Amygdala (tissue), 56 donors: Measurements from ENCODE around the gene DHDDS.
A peak's percentile ranks its signal among the peaks of the same experiment; 100 is the strongest.

ENCODE experiments used
- DNase-seq, 56 donors: peaks; one replicate each; lab custom pipeline; 2025; lab: John Stamatoyannopoulos, UW

Gene DHDDS

DNA sequence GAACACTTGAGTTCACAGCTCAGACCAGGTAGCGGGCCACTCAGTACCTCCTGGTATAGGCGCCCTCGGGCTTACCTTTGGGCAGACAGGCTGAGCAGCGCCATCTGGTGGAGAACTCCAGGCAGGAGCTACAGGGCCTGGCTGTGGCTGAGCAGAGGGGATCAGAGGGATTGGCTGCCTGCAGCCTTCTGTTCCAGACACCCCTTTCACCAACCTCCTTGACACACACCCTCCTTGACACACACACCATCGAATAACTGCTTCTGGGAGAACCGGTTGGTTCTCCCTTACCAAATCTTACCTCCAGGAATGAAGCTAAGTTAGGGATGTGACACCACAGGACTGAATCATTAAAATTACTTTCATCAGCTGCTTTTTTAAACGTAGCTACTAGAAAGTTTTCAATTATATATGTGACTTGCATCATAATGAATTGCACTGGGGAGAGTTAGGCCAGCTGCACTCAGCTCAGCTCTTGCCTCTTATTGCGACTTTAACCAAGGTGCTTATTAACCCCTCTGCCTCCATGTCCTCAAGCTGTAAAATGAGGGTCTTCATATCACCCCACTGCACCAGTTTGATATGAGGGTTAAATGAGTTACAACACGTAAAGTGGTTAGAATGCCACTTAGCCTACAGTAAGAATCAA, 14.9 kb upstream of the DHDDS start:
- peak in 45 of 56 donors; percentile 2 to 76 (median 28) for DNase-seq

DNA sequence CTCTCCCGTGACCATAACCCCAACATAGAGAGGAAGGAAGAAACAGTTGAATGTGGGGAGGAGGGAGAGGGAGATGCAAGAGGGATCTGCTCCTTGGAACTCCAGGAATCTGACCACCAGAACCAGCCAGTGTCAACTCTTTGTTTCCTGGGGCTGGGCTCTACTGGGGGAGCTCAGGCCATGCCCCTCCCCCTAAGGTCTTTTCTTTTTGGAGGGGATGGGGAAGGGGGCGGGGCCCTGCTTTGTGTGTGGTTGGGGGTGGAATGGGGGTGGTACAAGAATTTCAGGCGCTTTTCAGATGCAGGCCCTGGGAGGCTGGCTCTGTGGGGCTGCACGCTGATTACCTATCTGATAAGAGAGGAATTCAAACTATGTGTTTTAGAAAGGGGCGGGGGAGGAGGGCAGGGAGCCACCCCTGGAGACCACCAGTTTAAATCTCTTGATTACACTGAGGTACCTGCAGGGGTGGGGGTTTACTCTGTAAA, 13.2 kb upstream of the DHDDS start:
- DNase-seq, result no peak

DNA sequence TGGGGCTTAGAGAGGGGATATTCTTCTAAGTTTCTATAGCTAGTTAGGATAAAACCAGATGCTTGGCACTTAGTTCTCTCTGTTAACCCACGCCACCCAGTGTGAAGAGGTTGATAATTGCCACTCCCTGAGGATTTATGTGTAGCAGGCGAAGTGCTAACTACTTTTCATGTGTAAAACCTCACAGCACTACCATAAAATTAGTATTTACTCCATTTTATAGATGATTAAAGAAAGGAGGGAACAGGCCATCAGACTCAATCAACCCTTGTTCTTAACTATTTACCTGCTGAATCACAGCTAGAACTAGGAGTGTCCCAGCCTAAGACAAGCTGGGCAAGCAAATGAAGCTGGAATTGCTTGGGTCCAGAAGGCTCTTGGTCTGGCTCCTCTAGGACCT, 12.6 kb upstream of the DHDDS start:
- DNase-seq, result no peak

DNA sequence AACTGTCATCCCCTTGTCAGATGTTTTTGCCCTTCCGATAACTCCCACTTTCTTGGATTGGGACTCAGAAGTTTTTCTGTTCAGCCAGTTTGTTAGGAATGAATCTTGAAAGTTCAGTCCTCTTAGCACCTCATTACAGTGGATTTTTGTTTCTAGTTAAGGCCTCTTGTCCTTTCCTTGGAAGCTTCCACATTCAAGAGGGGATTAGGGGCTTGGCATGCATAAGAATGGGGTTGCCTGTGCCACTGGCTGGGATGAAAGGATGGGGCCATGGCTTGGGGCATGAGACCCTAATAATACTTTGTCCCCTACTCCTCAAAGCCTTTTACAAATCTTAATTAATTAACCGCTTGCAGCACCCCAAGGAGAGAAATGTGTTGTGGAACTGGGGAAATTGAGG, 2.4 kb upstream of the DHDDS start:
- peak in 2 of 56 donors; percentile 1 for DNase-seq

DNA sequence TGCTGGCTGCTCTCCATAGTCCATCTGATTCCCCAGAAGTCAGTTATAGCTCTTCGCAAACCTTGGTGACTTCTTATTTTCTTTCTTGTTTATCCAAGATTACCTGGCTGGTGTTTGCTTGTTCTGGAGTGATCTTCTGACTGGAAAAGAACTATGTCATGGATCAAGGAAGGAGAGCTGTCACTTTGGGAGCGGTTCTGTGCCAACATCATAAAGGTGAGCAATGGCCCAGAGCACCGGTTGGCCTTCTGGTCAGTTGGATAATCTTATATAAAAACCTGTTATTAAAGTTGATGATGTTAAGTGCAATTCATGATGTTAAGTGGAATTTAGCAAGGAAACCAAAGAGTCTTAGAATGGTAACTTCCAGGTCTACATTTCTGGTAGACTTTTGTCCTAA, 672 bp downstream of the DHDDS start:
- DNase-seq, result no peak

DNA sequence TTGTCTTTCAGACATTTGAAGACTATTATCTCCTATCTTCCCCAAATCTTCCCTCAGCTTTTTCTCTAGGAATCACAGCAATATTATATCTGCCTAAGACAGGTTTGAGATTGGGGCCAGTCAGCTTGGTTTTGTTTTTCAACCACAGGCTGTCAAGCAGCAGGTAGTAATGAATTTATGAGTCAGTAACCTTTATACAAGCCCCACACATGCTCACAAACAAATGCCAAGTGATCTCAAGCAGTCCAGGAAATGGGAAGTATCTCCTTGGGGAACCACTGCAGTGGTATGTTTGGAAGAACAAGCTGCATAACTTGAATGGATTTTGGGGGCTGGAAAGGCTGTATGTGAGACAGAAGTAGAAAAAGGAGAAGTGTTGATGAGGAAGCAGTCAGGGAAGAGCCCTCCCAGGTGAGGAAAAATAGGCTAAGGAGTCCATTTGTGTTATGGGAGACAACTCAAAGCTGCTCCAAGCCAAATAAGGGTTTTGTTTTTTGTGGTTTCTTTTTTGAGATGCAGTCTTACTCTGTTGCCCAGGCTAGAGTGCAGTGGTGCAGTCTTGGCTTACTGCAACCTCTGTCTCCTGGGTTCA, 2.1 kb downstream of the DHDDS start:
- no peak for DNase-seq

DNA sequence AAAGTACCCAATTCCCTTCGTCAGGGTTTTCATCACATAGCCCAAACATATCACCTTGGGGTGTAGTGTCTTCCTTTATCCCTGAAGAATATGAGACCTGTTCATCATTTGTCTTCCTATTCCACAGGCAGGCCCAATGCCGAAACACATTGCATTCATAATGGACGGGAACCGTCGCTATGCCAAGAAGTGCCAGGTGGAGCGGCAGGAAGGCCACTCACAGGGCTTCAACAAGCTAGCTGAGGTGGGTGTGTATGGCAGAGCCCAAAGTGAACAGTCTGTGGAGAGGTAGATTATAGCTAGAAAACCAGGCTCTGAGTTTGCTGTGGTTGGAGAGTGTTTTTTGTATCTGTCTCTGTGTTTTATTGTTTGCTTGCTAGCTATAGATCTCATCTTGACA, 5.9 kb downstream of the DHDDS start:
- DNase-seq, result no peak

DNA sequence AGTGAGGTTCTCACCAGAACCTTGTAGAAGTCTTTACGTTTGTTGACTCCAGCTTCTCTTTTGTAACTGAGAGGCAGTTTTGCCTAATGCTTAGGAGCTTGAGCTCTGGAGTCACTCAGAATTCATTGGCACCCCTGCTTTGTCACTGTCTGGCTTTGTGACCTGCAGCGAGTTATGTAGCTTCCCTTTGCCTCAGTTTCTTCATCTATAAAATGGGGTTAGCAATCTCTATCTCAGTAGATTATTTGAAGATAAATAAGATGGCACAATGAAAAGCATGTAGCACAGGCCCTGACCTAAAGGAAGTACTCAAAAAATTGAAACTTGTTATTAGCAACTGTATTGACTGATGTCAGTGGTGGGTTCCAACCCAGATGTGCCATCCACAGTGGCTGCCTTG, 8.1 kb downstream of the DHDDS start:
- DNase-seq, result no peak

DNA sequence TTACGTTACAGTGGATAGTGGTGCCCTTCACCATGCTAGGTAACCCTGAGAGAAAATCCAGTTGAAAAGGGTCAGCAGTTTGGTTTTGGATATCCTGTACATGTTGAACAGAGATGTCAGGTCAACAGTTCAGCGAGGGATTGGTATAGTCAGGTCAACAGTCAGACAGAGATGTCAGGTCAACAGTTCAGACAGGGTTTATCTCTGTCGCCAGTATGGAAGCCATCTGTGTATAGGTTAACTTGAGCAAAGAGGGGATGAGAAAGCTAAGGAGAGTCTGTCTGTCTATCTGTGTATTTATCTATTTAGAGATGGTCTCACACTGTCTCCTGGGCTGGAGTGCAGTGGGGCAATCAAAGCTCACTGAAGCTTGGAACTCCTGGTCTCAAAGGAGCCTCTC, 17.7 kb downstream of the DHDDS start:
- DNase-seq, result no peak

DNA sequence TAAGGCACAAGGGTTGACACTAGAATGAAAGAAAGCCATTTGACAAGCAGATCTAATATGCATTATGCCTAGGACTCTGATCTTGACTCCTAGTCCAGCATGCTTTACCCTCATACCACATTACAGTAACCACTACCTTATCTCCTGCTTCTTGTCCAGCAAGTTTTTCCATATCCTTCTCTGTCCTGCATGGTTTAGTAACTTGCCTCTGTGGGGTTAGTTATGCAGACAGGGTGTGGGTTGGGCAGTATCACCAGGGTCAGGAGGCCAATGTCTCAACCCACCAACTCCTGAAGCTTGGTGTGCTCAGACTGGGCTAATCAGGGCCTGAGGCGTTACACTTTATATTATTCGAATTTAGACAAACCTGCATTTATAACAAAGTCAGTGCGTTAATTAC, 18.8 kb downstream of the DHDDS start:
- DNase-seq, result no peak

DNA sequence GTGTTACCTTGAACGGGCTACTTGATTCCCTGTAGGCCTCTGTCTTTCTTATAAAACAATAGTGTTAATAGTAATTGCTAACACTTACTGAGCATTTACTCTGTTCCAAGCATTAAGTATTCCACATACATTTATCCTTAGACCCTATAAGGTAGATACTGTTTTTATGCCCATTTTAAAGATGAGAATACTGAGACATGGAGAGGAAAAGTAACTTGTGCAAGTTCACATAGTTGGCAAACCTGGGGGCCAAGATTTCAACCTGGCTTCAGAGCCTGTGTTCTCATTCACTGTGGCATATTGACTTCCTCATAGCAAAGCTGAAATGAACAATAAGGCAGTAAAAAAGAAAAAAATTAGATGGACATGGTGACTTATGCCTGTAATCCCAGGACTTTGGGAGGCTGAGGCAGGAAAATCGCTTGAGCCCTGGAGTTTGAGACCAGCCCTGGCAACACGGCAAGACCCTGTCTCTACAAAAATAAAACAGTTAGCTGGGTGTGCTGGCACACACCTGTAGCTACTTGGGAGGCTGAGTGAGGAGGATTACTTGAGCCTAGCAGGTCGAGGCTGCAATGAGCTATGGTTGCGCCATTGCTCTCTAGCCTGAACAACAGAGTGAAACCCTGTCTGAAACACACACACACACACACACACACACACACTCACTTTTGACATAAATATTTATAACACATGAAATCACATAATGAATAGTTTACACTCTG, 20.5 kb downstream of the DHDDS start:
- DNase-seq, result no peak

DNA sequence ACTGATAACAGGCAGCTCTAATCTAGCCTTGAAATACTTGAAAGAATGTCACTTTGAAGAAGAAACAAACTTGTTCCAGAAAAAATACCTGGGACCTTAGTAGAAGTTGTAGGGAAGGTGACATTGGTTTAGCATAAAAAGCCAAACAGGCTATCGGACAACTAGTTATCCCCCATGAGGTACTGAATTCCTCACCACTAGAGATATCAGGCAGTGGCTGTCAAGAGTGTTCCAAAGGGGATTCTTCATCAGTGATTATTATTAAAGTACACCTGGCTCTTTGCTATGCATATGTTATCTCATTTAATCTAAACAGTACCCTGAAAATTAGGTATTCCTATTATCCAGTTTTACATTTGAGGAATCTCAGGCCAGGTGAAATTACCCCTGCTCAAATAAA, 27.0 kb downstream of the DHDDS start:
- DNase-seq, result no peak

DNA sequence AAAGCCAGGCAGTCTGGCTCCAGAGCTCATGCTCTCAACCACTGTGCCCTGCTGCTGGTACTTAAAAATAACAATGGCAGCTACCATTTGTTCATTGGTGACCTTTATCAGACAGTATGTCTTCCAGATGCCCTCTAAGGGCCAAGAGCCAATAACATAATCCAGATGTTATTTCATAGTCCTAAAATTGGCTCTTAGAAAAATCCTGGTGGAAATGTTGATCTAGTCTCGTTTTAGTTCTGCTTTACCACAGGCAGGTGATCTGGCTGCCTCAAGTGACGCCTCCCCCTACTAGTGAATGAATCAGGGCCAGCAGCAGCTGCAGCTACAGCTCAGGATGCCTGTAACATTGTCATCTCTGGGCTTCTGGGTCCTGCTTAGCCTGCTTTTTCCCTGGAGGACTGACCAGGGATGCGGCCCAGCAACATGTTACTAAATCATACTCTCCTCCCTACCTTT, 27.5 kb downstream of the DHDDS start:
- no peak for DNase-seq

DNA sequence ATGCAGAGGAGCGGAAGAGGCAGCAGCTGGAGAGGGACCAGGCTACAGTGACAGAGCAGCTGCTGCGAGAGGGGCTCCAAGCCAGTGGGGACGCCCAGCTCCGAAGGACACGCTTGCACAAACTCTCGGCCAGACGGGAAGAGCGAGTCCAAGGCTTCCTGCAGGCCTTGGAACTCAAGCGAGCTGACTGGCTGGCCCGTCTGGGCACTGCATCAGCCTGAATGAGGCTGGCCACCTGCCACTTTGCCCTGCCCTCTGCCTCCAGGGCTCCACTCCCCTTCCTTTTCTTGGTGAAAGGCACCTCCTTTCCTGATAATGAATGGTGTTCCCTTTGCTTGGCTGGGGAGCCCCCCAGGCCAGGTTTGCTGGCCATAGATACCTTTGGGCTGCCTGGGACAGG, 36.8 kb downstream of the DHDDS start:
- DNase-seq, result peak in 29 of 56 donors; percentile 4 to 60 (median 18)

DNA sequence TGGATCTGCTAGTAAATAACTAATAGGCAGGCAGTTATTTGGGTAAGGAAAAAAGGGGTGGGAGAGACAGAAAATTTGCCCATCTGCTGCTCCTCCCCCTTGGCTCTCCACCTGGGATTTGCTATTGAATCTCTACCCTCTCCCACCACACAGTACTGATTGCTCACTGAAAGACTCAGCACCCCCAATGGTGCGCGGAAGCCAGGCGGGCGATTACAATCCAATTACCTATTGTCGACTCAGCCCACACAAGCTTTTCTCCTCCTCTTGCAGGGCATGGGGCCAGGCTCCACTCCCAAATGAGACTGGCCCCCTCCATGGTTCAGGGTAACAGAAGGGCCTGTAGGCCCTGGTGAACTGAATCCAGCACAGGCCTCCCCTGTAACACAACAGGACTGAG, 37.4 kb downstream of the DHDDS start:
- peak in 3 of 56 donors; percentile 0 to 12 (median 7) for DNase-seq

DNA sequence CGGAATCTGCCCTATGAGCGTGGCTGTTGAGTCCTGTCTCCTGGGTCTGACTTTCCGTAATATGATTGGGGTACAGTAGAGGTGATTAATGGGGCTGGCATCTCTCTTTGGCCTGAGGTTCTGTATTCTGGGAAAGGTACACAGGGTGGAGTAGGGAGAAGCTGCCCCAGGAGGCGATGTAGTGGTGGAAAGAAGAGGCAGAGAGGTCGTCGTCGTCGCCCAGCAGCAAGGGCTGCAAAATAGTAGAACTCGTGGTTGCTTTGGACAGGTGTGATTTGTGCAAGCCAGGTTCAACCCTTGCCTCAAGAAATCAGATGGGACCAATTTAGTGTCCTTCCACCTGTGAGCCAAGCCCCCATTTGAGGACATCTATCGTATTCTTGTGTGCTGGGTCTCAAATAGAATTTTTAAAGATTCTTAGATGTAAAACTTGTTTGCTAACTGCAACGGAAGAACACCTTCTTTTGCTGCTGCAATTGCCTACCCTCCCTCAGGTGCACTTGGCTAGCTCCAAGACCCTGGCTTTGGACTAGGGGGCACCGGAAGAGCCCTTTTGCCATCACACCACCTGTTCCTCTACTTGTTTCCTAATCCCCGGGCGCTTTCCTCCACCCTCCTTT, 38.9 kb downstream of the DHDDS start:
- peak in 1 of 56 donors; percentile 3 for DNase-seq

DNA sequence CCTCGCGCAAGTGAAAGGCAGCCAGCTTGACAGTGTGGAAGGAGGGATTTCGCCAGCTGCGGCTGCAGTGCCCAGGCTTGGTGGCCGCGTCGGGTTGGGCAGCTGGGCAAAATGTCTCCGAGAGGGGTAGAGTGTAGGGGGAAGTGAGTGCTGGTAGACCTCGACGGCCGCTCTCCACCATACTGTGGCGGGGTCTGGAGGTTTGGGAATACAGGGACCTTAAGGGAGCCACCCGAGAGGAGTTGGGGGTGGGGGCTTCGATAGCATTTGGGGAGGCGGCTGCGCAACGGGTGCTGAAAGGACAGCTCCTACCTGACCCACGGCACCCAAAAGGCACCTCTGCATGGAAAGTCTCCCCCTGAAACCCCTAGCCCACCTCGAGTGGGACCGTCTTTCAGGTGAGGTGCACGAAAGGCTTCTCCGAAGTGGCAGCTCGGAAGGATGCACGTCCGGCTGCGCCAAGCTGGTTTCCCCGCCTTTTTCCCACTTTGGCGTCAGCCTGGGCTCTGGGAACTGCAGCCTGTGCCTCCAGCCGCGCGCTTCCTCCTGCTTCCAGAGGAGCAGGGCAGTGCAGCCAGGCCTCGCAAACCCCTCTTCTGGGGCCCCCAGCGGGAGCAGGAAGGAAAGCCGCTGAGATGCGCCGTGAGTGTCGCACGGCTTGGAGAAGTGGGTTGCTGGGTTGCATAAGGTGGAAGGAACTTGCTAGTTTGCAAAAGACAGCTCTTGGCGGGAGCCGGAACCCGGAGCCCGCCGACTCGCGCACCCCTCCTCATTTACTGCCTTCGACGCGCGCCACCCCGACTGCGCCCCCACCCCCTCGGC, 39.6 kb downstream of the DHDDS start:
- peak in 47 of 56 donors; percentile 17 to 93 (median 67) for DNase-seq

DNA sequence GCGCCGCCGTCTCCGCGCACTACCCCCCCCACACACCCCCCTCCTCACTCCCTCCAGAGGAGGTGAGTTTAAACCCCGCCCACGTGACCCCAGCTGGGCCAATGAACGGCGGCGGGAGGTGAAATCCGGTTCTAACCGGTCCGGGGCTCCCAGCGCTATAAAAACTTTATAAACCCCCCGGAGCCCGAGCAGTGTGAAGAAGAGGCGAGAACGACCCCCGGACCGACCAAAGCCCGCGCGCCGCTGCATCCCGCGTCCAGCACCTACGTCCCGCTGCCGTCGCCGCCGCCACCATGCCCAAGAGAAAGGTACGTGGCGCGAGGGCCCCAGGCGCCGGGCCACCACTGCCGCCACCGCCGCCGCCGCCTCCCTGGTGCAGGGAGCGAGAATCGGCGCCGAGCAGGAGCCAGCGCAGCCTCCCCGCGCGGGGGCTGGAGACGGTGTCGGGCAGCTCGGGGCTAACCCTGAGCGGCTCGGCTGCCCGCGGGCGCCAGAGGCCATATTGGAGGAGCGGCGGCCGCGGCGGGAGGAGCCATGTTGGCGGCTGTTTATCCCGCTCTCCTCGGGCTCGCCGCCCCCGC, 40.3 kb downstream of the DHDDS start, which contains the start of gene HMGN2:
TSS of gene HMGN2 (plus strand) at position 121 of the 581 bp plus-strand sequence. CDS start at position 294, 173 bp downstream.
- DNase-seq, result peak in 52 of 56 donors; percentile 68 to 94 (median 88)
